HG02943 (cell line): ENCODE measurements around the gene SNAPC4.
"Not testable (repeated sequence)": the region's sequence is repeated elsewhere in the genome, so short reads cannot be mapped to it uniquely, and the experiment has no call there.

ENCODE experiments used
- ATAC-seq: cut with Tn5 transposase; IDR thresholded peaks from one replicate; pipeline ENCODE4 v1.9.1; 2021; ENCODE audit warnings: mild to moderate bottlenecking, low read depth, moderate library complexity; ENCODE audit not compliant: unreplicated experiment

The SNAPC4 gene

GRCh38 chr9:136433043-136433715 is 33.2 kb upstream of the SNAPC4 start:
- no peak for ATAC-seq

DNA sequence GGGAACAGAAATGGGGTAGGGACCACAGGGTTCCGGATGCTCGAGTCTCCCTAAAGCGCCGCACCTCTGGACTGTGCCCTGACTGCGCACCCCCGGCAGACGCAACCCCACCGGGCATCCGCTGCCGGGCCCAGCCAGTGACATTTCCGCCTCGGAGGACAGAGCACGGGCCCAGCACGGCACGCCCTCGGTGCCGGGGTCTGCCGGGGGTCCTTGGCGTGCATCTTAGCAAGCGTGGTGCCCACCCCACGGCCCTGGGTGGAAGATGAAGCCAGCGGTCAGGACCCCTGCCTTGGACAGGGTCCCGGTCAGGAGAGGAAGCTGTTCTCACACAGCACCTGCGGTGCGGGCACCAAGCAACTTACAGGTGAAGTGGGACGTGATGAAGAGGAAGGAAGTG is 32.6 kb upstream of the SNAPC4 start:
- no peak for ATAC-seq

DNA sequence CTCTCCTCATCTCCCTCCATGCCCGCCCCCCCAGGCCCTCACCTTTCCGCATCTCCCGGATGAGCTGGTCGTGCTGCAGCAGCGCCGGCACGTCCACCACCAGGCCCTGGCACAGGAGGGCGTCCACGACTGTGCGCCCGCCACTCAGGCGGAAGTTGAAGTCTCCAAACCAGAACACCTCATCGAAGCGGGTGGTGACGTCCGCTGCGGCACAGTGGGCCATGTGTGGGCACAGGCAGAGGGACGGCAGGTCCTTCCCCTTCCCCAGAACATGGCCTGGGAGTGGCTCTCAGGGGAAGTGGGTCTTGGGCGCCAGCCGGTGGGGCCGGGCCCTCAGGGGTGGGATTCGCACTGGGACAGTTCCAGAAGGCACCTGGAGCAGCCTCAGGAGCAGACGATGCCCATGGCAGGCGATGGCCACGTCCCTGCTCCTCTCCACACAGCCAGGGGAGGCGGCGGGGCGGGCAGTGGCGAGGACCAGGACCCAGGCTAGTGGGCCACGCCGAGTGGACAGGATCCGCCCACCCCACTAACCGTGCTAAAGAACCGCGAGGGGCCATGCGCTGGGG is 31.9 kb upstream of the SNAPC4 start:
- no peak for ATAC-seq

DNA sequence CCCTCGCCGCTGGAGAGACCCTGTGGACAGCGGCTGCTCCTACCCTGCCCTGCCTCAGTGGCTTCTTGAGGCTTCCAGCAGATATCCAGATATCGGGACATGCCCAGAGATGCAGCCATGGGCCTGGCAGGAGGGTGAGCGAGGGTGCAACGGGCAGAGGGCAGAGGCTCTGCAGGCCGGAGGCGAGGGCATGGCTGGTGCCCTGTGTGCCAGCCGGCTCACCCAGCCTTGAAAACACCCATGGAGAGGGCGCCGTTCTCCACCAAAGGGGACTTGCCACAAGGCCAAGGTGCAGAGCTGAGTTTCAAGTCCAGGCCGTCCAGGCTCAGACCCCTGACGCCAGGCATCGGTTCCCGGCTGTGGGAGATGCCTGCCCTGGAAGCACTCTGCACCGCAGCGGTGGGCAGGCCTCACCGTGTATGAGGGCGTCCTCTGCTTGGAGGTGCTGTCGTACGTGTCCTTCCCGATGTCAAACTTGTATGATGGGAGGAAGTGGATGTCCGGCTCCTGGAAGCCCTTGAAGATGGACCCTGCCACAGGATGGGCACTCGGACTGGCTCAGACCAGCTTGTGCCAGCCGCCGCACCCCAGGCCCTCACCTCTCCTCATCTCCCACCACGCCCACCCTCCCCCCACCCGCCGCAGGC is 30.7 kb upstream of the SNAPC4 start:
- no peak for ATAC-seq

DNA sequence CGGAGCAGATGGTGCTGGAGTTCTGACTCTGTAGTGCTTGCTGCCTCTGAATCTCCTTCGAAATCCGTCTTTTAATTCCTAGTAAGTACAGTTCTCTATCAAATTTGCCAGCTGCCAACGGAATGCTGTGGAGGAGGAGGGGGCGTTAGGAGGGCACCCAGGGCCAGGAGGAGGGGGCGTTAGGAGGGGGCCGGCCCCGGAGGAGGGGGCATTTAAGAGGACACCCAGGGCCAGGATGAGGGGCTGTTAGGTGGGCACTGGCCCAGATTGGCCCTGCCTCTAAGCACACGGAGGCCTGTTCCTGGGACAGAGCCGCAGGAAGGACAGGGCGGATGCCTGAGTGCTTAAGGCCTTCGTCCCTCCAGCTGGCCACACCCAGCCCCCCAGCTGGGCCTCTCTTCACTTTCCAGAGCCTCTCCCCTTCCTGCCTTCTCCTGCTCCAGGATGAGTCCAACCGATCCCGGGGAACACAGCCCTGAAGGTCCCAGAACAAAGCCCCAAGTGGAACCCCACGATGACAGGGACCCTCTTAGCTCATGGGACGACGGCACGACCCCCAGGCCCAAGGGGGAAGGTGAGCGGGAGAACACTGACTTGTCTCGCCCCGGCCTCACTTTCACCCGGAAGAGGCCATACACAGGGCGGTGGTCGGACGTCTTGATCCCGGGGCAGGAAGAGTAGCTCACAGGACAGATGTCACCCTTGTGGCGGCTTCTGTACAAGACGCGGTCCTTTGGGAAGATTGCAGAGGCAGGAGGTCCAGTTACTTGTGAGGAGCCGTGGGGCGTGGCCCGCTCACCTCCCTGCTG is 29.9 kb upstream of the SNAPC4 start:
- ATAC-seq, result no peak

DNA sequence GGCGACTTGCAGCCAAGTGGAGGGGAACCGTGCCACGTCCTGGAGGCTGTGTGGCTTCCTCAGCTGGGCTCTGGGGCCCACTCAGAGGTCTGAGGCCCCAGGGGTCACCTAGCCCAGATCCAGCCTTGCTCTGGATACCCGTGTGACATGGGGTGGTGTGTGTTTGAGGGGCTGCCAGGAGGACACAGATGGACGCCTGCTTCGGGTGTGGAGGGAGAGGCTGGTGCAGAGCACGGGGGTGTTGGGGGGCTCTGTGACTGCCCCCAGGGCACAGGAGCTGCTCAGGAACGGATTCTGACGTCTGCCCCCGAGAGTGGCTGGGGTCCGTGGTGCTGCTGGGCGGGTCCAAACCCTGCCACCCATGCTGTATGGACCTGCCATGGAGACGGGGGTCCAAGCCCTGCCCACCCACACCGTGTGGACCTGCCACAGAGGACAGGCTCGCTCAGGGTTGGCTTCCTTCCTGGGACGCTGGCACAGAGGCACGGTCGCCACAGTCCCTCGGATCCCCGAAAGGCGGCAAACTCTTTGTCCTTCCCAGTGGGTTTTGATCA is 29.2 kb upstream of the SNAPC4 start:
- no peak for ATAC-seq

- ATAC-seq, result no peak
Observed at GRCh38 chr9:136426787-136427186, 26.8 kb upstream of the SNAPC4 start.

- not testable (repeated sequence) for ATAC-seq
Observed at GRCh38 chr9:136425367-136425766, 25.4 kb upstream of the SNAPC4 start.

DNA sequence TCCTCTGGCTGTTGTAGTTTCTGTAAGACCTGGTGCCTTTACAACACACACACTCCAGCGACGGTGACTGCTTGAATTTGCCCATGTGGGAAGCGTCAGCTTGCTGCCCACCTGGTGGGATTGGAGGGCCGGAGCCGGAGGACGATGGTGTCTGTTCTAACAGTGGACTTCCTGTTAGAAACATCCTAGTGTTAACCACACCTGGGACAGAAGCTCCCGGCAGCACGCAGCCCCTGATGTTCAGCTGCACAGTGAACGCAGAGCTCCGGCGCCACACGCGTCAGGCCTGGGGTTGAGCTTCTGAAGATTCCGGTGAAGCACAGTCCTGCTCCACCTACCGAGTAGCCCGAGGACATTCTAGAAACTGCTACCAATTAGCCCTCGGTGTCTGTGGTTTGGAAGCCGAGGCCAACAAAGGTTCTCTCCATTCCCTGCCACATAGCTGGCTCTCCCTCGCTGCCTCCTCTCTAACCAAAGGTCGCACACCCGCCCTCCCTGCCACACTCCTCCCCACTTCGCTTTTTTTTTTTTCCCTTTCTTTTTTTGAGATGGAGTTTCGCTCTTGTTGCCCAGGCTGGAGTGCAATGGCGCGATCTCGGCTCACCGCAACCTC is 24.9 kb upstream of the SNAPC4 start:
- ATAC-seq, result no peak

DNA sequence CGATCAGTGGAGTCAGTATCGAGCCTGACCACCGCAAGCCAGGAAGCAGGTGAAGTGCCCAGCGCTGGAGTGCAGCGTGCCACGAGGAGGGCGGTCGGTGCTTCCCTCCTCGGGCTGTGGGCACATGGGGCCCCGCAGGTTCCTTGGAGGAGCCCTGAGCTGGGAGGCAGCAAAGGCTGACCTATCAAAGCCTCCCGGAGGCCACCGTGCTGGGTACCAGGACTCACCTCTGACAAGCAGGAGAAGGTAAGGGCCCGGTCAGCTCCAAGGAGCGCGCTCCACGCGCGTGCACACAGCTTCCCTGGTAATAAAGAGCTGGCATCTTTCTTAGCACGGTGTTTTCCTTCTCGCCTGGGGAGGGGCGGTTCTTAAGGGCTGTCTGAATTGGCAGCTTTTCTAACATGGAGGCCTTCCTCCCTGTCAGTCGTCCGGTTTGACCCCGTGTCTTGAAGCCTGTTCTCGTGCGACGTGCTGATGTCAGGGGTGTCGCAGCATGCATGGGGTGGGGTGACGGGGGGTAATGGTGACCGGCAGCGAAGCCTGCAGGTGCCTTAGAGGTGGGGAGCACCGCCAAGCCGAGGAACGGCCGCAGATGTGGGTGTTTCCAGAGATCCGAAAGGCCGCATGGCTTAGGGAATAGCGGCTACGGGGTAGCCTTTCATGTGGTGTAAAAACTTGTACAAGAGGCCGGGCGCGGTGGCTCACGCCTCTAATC is 23.6 kb upstream of the SNAPC4 start:
- ATAC-seq, result no peak

- ATAC-seq, result no peak
Observed at GRCh38 chr9:136422876-136423275, 22.9 kb upstream of the SNAPC4 start.

GRCh38 chr9:136421791-136422190 is 21.8 kb upstream of the SNAPC4 start:
- ATAC-seq, result no peak

DNA sequence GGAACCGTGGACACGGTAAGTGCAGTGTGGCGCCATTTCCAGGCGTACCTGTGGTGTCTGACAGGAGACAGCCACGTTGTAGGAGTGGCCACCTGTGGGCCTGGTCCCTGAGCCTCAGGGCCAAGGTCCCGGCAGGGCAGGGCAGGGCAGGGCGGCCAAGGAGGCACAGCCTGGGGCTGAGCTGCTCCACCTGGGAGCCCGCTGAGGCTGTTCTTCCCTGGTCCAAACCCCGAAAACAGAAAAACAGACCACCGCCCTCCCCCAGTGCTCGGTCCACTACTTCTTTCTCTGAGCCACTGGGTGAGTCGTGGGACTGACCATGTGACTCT is 19.1 kb upstream of the SNAPC4 start:
- ATAC-seq, result no peak

- no peak for ATAC-seq
Observed at GRCh38 chr9:136418182-136419091, 18.5 kb upstream of the SNAPC4 start.

- no peak for ATAC-seq
Observed at GRCh38 chr9:136416914-136417313, 16.9 kb upstream of the SNAPC4 start.

DNA sequence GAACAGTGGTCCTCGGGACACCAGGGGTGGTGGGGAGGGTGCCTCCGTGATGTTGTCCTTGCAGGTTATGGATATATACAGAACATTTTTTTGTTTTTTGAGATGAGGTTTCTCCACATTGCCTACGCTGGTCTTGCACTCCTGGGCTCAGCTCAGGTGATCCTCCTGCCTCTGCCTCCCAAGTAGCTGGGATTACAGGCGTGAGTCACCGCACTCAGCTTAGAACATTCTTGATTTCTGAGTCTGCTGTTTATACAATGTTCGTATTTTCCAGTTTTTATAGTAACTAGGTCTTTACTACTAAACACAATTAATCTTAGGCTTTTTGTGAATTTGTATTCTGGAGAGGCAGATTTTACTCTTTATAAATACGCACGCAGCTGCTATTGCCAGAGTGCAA is 16.5 kb upstream of the SNAPC4 start:
- no peak for ATAC-seq

DNA sequence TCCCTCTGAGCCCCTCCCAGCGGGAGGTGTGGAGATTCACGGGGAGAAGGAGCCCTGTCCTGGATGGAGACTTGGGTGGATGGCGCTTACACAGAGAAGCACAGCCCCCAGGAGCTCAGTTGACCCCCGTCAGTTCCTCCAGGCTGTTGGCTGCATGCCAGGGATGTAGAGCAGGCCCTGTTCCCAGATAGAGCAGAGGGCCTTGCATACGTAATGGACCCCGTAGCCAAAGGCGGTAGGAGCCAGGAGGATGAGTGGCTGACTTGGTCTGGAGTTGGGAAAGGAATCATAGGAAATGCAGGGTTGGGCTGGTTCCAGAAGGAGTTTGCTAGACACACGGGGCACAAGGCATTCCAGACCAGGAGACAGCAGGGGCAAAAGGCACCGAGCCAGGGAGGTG is 13.0 kb upstream of the SNAPC4 start:
- no peak for ATAC-seq

DNA sequence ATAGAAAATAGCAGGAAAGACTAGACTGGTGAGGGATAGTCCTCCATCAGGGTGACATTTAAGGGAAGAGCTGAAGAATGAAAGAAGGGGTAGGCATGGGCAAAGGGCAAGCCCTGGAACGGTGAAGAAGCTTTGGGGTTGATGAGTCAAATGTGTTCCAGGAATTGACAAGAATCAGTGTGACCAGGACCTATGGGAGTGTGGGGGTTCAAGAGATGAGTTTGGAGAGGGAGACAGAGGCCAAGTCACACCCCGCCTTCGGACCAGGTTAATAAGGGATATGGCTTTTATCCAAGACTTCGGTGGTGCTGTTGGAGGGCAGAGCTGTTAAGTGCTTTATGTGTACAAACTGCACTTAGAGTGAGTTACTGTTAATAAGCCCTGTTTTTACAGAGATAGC is 11.4 kb upstream of the SNAPC4 start:
- ATAC-seq, result no peak
